Measurements from ENCODE around the gene FOXL3. TPM values are rescaled to one million over a fixed set of nuclear protein-coding genes. Genes with fewer than 3 reads are reported as not detected.

Gene FOXL3
- total and polyA plus RNA-seq, 12 donors: not detected

- TF ChIP-seq POLR2A (IDR thresholded peaks at IDR 0.05) (no peak), CTCF (IDR thresholded peaks at IDR 0.05) (no peak)
- 74 to 90% (median 83%) methylated on average over 2 of the region's 2 CpGs for WGBS, 4 donors
- no peak overlapping the region for H3K4me3 ChIP-seq
- DNase-seq: no peak
- H3K4me1 ChIP-seq (replicated peaks in 1 of 2): no peaks in the 10 kb centered on the region
- no peaks in the 10 kb centered on the region for H3K9me3 ChIP-seq (replicated peaks in 1 of 3)
- no peaks in the 10 kb centered on the region for H3K27me3 ChIP-seq
- no peaks in the 10 kb centered on the region for H3K36me3 ChIP-seq (replicated peaks in 1 of 2)
- intact Hi-C loops (cut with DNase I): loop anchor here (5.0 to 10.0 kb wide), 5 partner anchors 187 to 612 kb away; no protein-coding TSS in a partner anchor
- H3K27ac ChIP-seq: no peak overlapping the region
Observed at GRCh38 chr7:320297-320696, 30.3 kb downstream of the FOXL3 start.

- Histone ChIP-seq H3K27me3 (no peaks in the 10 kb centered on the region), H3K4me1 (replicated peaks in 1 of 2) (no peaks in the 10 kb centered on the region), H3K27ac (no peak overlapping the region), H3K36me3 (replicated peaks in 1 of 2) (no peaks in the 10 kb centered on the region), H3K9me3 (replicated peaks in 1 of 3) (no peaks in the 10 kb centered on the region), H3K4me3 (no peak overlapping the region)
- WGBS, 4 donors: 8 to 17% (median 13%) methylated on average over 5 to 45 of the region's 45 CpGs
- DNase-seq: peak in 6 of 7 donors; percentile 41 to 75 (median 70)
- intact Hi-C loops (cut with DNase I): loop anchor here (2.0 to 10.0 kb wide), 6 partner anchors 185 to 610 kb away; no protein-coding TSS in a partner anchor
- peak; percentile 53 to 96 (median 83) for TF ChIP-seq CTCF (IDR thresholded peaks at IDR 0.05)
- TF ChIP-seq POLR2A (IDR thresholded peaks at IDR 0.05): no peak
Observed at GRCh38 chr7:322111-322671, 32.2 kb downstream of the FOXL3 start.

GRCh38 chr7:322708-323111, 32.7 kb downstream of the FOXL3 start:
- no peaks in the 10 kb centered on the region for H3K9me3 ChIP-seq (replicated peaks in 1 of 3)
- no peak for DNase-seq
- H3K4me3 ChIP-seq: no peak overlapping the region
- no peaks in the 10 kb centered on the region for H3K27me3 ChIP-seq
- TF ChIP-seq CTCF (IDR thresholded peaks at IDR 0.05) (no peak), POLR2A (IDR thresholded peaks at IDR 0.05) (no peak)
- H3K27ac ChIP-seq: no peak overlapping the region
- 66 to 86% (median 82%) methylated on average over 3 to 6 of the region's 6 CpGs for WGBS, 4 donors
- no peaks in the 10 kb centered on the region for H3K4me1 ChIP-seq (replicated peaks in 1 of 2)
- no peaks in the 10 kb centered on the region for H3K36me3 ChIP-seq (replicated peaks in 1 of 2)
- intact Hi-C loops (cut with DNase I): loop anchor here (2.0 to 10.0 kb wide), 6 partner anchors 185 to 610 kb away; no protein-coding TSS in a partner anchor

- no peak overlapping the region for H3K27ac ChIP-seq
- TF ChIP-seq CTCF (IDR thresholded peaks at IDR 0.05) (no peak), POLR2A (IDR thresholded peaks at IDR 0.05) (no peak)
- intact Hi-C loops (cut with DNase I): loop anchor here (2.0 to 10.0 kb wide), 6 partner anchors 184 to 609 kb away; no protein-coding TSS in a partner anchor
- no peaks in the 10 kb centered on the region for H3K36me3 ChIP-seq (replicated peaks in 1 of 2)
- peaks cover 6% of the 10 kb centered on the region for H3K27me3 ChIP-seq
- no peaks in the 10 kb centered on the region for H3K9me3 ChIP-seq (replicated peaks in 1 of 3)
- 71 to 73% (median 72%) methylated on average over 10 of the region's 10 CpGs for WGBS, 4 donors
- DNase-seq: no peak
- H3K4me3 ChIP-seq: no peak overlapping the region
- H3K4me1 ChIP-seq (replicated peaks in 1 of 2): no peaks in the 10 kb centered on the region
Observed at GRCh38 chr7:323410-323809, 33.4 kb downstream of the FOXL3 start.

Measured in adrenal gland (tissue), 12 donors.